WERI-Rb-1 (cell line): ENCODE results near the gene CHST10.
A peak's percentile ranks its signal among the peaks of the same experiment; 100 is the strongest.

Source experiments
- DNase-seq: peaks from one replicate; pipeline ENCODE4 v3.0.0-alpha.2; 2020
- H3K27ac ChIP-seq: fragments of 250-450 bp; sonication (Bioruptor Pico); 2 replicates; pipeline ENCODE4 v1.5.1; 2020; ENCODE audit warnings: mild to moderate bottlenecking, moderate library complexity
- H3K27me3 ChIP-seq: fragments of 250-450 bp; sonication (Bioruptor Pico); 2 replicates; pipeline ENCODE4 v1.5.1; 2021; ENCODE audit warnings: mild to moderate bottlenecking, low read depth, moderate library complexity; ENCODE audit not compliant: insufficient read depth, severe bottlenecking
- H3K36me3 ChIP-seq: fragments of 250-450 bp; sonication (Bioruptor Pico); 2 replicates; pipeline ENCODE4 v1.5.1; 2020; ENCODE audit warnings: mild to moderate bottlenecking, moderate library complexity
- H3K4me3 ChIP-seq: 2 replicates; pipeline ENCODE4 v1.5.1; 2011; ENCODE audit warnings: low read depth, mild to moderate bottlenecking, control low read depth, low read length
- H3K9me3 ChIP-seq: fragments of 250-450 bp; sonication (Bioruptor Pico); 2 replicates; pipeline ENCODE4 v1.5.1; 2021; ENCODE audit warnings: mild to moderate bottlenecking, moderate library complexity; ENCODE audit not compliant: severe bottlenecking
- CTCF ChIP-seq: IDR thresholded peaks from 2 replicates; pipeline ENCODE4 v1.5.1; 2011; ENCODE audit warnings: low read depth, mild to moderate bottlenecking, control low read depth, inconsistent platforms, low read length

CHST10 gene

GRCh38 chr2:100425573-100426383, 8.3 kb upstream of the CHST10 start:
- Histone ChIP-seq H3K27ac (no peak overlapping the region), H3K27me3 (no peaks in the 10 kb centered on the region), H3K36me3 (no peaks in the 10 kb centered on the region), H3K4me3 (no peak overlapping the region), H3K9me3 (no peaks in the 10 kb centered on the region)
- no peak for DNase-seq
- no peak for TF ChIP-seq CTCF

GRCh38 chr2:100425107-100425506, 7.6 kb upstream of the CHST10 start:
- Histone ChIP-seq H3K27ac (no peak overlapping the region), H3K4me3 (no peak overlapping the region), H3K9me3 (no peaks in the 10 kb centered on the region), H3K36me3 (no peaks in the 10 kb centered on the region), H3K27me3 (no peaks in the 10 kb centered on the region)
- TF ChIP-seq CTCF: no peak
- no peak for DNase-seq

- DNase-seq: no peak
- Histone ChIP-seq H3K9me3 (no peaks in the 10 kb centered on the region), H3K27ac (no peak overlapping the region), H3K36me3 (no peaks in the 10 kb centered on the region), H3K27me3 (no peaks in the 10 kb centered on the region), H3K4me3 (no peak overlapping the region)
- no peak for TF ChIP-seq CTCF
Measured at GRCh38 chr2:100424277-100424875, 6.9 kb upstream of the CHST10 start.

- no peak for DNase-seq
- Histone ChIP-seq H3K36me3 (no peaks in the 10 kb centered on the region), H3K4me3 (no peak overlapping the region), H3K9me3 (no peaks in the 10 kb centered on the region), H3K27ac (no peak overlapping the region), H3K27me3 (no peaks in the 10 kb centered on the region)
- no peak for TF ChIP-seq CTCF
Measured at GRCh38 chr2:100423631-100424030, 6.2 kb upstream of the CHST10 start.

- peak; percentile 55 for DNase-seq
- Histone ChIP-seq H3K27me3 (no peaks in the 10 kb centered on the region), H3K4me3 (no peak overlapping the region), H3K36me3 (no peaks in the 10 kb centered on the region), H3K27ac (no peak overlapping the region), H3K9me3 (no peaks in the 10 kb centered on the region)
- TF ChIP-seq CTCF: peak; percentile 64
Measured at GRCh38 chr2:100422320-100423055, 5.0 kb upstream of the CHST10 start.
